ENCODE data around the gene VWA5B2.

VWA5B2 gene

DNA sequence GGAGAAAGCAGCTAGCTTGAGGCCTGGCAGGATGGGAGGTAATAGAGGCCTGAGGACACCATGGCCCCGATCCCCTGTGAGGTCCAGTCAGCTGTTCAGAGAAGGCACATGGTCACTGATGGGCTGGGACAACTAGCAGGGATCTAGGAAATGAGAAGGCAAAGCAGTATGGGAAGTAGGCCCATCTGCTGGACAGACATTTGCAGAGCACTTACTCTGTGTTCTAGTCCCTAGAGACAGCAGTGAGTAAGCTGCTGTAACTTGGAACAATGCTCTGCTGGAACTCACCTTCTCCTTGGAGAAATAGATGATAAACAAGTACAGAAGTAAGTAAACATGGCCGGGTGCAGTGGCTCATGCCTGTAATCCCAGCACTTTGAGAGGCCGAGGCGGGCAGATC is 53.6 kb downstream of the VWA5B2 start:
- no peak for DNase-seq

DNA sequence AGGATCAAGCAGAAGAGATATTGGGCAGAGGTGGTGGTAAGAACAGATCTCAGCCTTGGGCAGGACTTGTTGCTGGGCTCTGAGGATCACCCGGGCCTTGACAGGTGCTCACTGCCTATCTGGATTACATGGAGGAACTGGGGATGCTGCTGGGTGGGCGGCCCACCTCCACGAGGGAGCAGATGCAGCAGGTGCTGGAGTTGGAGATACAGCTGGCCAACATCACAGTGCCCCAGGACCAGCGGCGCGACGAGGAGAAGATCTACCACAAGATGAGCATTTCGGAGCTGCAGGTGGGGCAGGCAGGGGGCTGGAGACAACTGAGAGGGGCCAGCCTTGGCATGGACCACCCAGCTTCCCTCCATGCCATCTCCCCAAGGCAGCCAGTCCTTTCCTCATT is 54.3 kb downstream of the VWA5B2 start:
- DNase-seq, result no peak

DNA sequence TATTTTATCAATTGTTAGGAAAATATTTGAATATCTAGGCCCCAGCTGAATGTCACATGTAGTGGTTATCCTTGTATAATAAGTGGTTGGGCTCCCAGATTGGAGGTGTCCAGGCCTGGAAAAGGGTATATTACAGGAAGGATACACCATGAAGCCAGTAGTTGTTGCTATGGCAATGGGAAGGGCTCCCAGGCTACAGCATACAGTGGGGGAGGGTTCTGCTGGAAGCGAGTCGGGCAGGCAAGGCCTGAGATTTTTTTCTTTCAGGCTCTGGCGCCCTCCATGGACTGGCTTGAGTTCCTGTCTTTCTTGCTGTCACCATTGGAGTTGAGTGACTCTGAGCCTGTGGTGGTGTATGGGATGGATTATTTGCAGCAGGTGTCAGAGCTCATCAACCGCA is 55.3 kb downstream of the VWA5B2 start:
- peak; percentile 80 for DNase-seq

DNA sequence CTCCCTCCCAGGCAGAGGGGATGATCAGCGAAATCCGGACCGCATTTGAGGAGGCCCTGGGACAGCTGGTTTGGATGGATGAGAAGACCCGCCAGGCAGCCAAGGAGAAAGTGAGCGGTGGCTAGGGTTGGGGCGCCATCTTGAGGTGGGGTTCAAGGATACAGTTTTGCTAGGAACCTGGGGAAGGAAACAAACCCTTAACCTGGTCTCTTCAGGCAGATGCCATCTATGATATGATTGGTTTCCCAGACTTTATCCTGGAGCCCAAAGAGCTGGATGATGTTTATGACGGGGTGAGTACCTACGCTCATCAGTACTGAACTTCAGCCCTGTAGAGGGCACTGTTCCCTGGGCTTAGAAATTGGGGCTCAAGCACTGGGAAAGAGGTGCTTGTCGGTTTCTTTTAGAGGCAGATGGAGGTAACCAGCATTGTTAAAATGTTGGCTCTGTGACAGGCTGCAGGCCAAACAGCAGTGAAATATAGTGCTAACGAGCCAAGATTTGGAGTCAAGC is 60.1 kb downstream of the VWA5B2 start:
- peak; percentile 43 for DNase-seq

DNA sequence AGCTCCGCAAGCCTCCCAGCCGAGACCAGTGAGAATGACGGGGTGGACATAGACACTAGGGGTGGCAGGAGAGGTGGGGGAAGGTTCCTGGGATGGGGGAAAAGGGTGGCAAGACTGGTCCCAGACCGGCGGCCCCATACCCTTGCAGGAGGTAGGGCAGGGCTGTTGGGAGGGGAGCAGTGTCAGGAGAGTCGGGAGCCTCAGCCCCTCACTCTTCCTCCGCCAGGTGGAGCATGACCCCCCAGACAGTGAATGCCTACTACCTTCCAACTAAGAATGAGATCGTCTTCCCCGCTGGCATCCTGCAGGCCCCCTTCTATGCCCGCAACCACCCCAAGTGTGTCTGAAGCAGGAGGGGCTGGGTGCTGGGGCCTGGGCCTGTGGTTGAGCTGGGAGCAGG is 60.9 kb downstream of the VWA5B2 start:
- no peak for DNase-seq

DNA sequence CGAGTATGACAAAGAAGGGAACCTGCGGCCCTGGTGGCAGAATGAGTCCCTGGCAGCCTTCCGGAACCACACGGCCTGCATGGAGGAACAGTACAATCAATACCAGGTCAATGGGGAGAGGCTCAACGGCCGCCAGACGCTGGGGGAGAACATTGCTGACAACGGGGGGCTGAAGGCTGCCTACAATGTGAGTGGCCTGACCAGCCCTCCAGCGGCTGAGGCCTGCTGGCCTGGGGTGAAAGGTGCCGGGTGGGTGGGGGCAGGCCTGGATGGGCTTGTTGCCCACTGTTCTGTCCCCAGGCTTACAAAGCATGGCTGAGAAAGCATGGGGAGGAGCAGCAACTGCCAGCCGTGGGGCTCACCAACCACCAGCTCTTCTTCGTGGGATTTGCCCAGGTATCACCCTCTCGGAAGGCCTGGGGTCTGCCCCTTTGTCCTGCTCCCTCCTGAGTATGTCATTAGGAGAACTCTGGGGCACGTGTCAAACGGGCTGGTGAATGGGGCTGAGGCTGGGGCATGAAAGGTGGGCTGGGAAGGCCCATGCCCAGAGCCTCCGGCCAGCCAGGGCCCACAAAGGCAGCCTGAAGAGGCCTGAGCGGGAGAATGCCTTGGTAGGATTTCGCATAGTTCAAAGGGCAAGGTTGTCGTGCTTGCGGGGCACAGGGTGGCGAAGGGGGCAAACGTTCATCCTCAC is 61.8 kb downstream of the VWA5B2 start:
- no peak for DNase-seq

Measured in NCI-H1092 treated with DMSO at 0.1 percent for 48 hours (cell line).